IMR-90 (cell line): ENCODE measurements around the gene TIMM17B. TPM values are rescaled to one million over a fixed set of nuclear protein-coding genes. Genes with fewer than 3 reads are reported as not detected.

Source experiments
- ATAC-seq: fragments of 200-7000 bp; cut with Tn5 transposase; 2 replicates; pipeline ENCODE4 v1.9.1; 2020; ENCODE audit warnings: low read depth, mild to moderate bottlenecking, moderate library complexity
- BruUV-seq: library from RNA; stranded (reverse); fragments of 400-500 nt; replicated peaks from 2 replicates; lab custom pipeline; 2021; lab: Mats Ljungman, UMichigan
- CTCF ChIA-PET: fragments of 300-600 bp; formaldehyde crosslinking; extraction: SDS; loops from one replicate; lab custom pipeline; 2021; ENCODE audit warnings: antibody characterized with exemption; lab: Yijun Ruan, JAX
- POLR2A ChIA-PET: fragments of 300-600 bp; sonication (Branson Sonifier 250); formaldehyde crosslinking; loops from one replicate; lab custom pipeline; 2022; ENCODE audit warnings: antibody characterized with exemption; ENCODE audit not compliant: unreplicated experiment; lab: Charles Lee
- DNase-seq: peaks from one replicate; pipeline ENCODE4 v3.0.0; 2013
- H2AFZ ChIP-seq: replicated peaks from 2 replicates; pipeline ENCODE3; 2013; ENCODE audit warnings: low read length, mild to moderate bottlenecking; ENCODE audit not compliant: poor library complexity
- H2AK5ac ChIP-seq: 2 replicates; pipeline ENCODE4 v1.6.1; 2013; ENCODE audit warnings: low read depth, low read length, inconsistent platforms
- H2AK9ac ChIP-seq: replicated peaks from 2 replicates; pipeline ENCODE3; 2013; ENCODE audit warnings: mild to moderate bottlenecking, low read depth, low read length, moderate library complexity; ENCODE audit not compliant: poor library complexity
- H2BK120ac ChIP-seq: 2 replicates; pipeline ENCODE4 v1.6.1; 2013; ENCODE audit warnings: low read depth, low read length, inconsistent platforms
- H2BK15ac ChIP-seq: 3 replicates; pipeline ENCODE4 v1.6.1; 2013; ENCODE audit warnings: low read depth, low read length, inconsistent platforms
- H2BK20ac ChIP-seq: 2 replicates; pipeline ENCODE4 v1.6.1; 2013; ENCODE audit warnings: low read depth, mild to moderate bottlenecking, inconsistent platforms, low read length, moderate library complexity
- H2BK5ac ChIP-seq: 2 replicates; pipeline ENCODE4 v1.6.1; 2013; ENCODE audit warnings: mild to moderate bottlenecking, low read depth, low read length, inconsistent platforms; ENCODE audit not compliant: poor library complexity, severe bottlenecking
- H3K14ac ChIP-seq: replicated peaks from 2 replicates; pipeline ENCODE4 v1.6.1; 2013; ENCODE audit warnings: low read depth, low read length, inconsistent platforms
- H3K18ac ChIP-seq: 2 replicates; pipeline ENCODE4 v1.6.1; 2013; ENCODE audit warnings: low read depth, low read length, control low read depth
- H3K23ac ChIP-seq: 2 replicates; pipeline ENCODE4 v1.6.1; 2013; ENCODE audit warnings: low read depth, low read length, inconsistent platforms
- H3K27ac ChIP-seq: 2 replicates; pipeline ENCODE4 v1.5.1; 2013; ENCODE audit warnings: mild to moderate bottlenecking, control low read depth, low read length; ENCODE audit not compliant: insufficient read depth
- H3K27me3 ChIP-seq: 2 replicates; pipeline ENCODE4 v1.6.1; 2013; ENCODE audit warnings: low read length; ENCODE audit not compliant: control insufficient read depth, insufficient read depth
- H3K36me3 ChIP-seq: 2 replicates; pipeline ENCODE4 v1.6.1; 2013; ENCODE audit warnings: low read length, mixed read lengths; ENCODE audit not compliant: control insufficient read depth, insufficient read depth
- H3K4ac ChIP-seq: 2 replicates; pipeline ENCODE4 v1.6.1; 2013; ENCODE audit warnings: low read depth, low read length, inconsistent platforms
- H3K4me1 ChIP-seq: 2 replicates; pipeline ENCODE4 v1.6.1; 2013; ENCODE audit warnings: low read length, mixed read lengths; ENCODE audit not compliant: control insufficient read depth, insufficient read depth
- H3K4me2 ChIP-seq: 2 replicates; pipeline ENCODE4 v1.6.1; 2013; ENCODE audit warnings: low read depth, mild to moderate bottlenecking, control low read depth, low read length, moderate library complexity
- H3K4me3 ChIP-seq: 2 replicates; pipeline ENCODE4 v1.5.1; 2013; ENCODE audit warnings: low read depth, mild to moderate bottlenecking, control low read depth, low read length, moderate library complexity; ENCODE audit not compliant: insufficient read depth
- H3K56ac ChIP-seq: 2 replicates; pipeline ENCODE4 v1.6.1; 2013; ENCODE audit warnings: low read length, inconsistent platforms; ENCODE audit not compliant: insufficient read depth; ENCODE audit errors: extremely low read depth
- H3K79me1 ChIP-seq, 2 experiments: 2 replicates each; pipeline ENCODE4 v1.6.1; 2013; ENCODE audit warnings: low read length in 2 of 2, inconsistent platforms in 1 of 2, low read depth in 1 of 2
- H3K9ac ChIP-seq: 2 replicates; pipeline ENCODE4 v1.6.1; 2013; ENCODE audit warnings: low read depth, low read length, control low read depth
- H3K9me1 ChIP-seq: 2 replicates; pipeline ENCODE4 v1.6.1; 2013; ENCODE audit warnings: low read length, inconsistent platforms; ENCODE audit not compliant: insufficient read depth
- H3K9me3 ChIP-seq: 2 replicates; pipeline ENCODE4 v1.6.1; 2013; ENCODE audit warnings: low read length; ENCODE audit not compliant: control insufficient read depth, insufficient read depth
- H4K20me1 ChIP-seq: 2 replicates; pipeline ENCODE4 v1.6.1; 2013; ENCODE audit warnings: low read length, inconsistent platforms; ENCODE audit not compliant: insufficient read depth
- H4K5ac ChIP-seq: 2 replicates; pipeline ENCODE4 v1.6.1; 2013; ENCODE audit warnings: mild to moderate bottlenecking, low read depth, low read length, control low read depth
- H4K8ac ChIP-seq, 2 experiments: 2 replicates each; pipeline ENCODE4 v1.6.1; 2013; ENCODE audit warnings: low read depth in 2 of 2, low read length in 2 of 2, control low read depth in 1 of 2, inconsistent platforms in 1 of 2
- H4K91ac ChIP-seq: 2 replicates; pipeline ENCODE4 v1.6.1; 2013; ENCODE audit warnings: low read depth, low read length, inconsistent platforms; ENCODE audit not compliant: insufficient read depth
- CTCF ChIP-seq: conservative IDR thresholded peaks from 2 replicates; pipeline ENCODE4 v1.5.1; 2012; ENCODE audit warnings: mild to moderate bottlenecking, low read depth, low read length, improper control_type of control experiment
- FOS ChIP-seq: fragments of 150-350 bp; IDR thresholded peaks from 2 replicates; pipeline ENCODE4 v1.6.1; 2016; ENCODE audit warnings: low read depth, low read length
- NFE2L2 ChIP-seq: fragments of 150-350 bp; IDR thresholded peaks from 2 replicates; pipeline ENCODE4 v1.6.1; 2016; ENCODE audit warnings: low read depth, mild to moderate bottlenecking, low read length
- RCOR1 ChIP-seq: IDR thresholded peaks from 2 replicates; pipeline ENCODE4 v1.6.1; 2012; ENCODE audit warnings: mild to moderate bottlenecking, low read length, improper control_type of control experiment; ENCODE audit not compliant: insufficient replicate concordance
- SMC3 ChIP-seq: fragments of 150-350 bp; IDR thresholded peaks from 2 replicates; pipeline ENCODE4 v1.6.1; 2016; ENCODE audit warnings: low read depth, mild to moderate bottlenecking, antibody characterized with exemption, low read length, moderate library complexity
- WGBS, 2 experiments: methylation state at CpG; one replicate each; pipeline versions ENCODE4 v1.1.5 to v1.1.7; 2013; ENCODE audit warnings: missing lambda C conversion rate in 2 of 2; ENCODE audit not compliant: insufficient read length in 1 of 2; ENCODE audit errors: extremely low coverage in 2 of 2; 5-methylcytosine and 5-hydroxymethylcytosine counted together
- dilution Hi-C: fragments of 300-500 bp; cut with HindIII; formaldehyde crosslinking; loops from one replicate; pipeline ENCODE4 v1.14.3; 2018; ENCODE audit warnings: low sequenced_read_pairs; ENCODE audit not compliant: unreplicated experiment
- in situ Hi-C: fragments of 300-500 bp; cut with MboI; formaldehyde crosslinking; loops from 3 replicates; pipeline ENCODE4 v1.14.3; 2019; ENCODE audit warnings: low sequenced_read_pairs, inconsistent platforms, mixed read lengths
- intact Hi-C: fragments of 100-400 bp; cut with micrococcal nuclease; formaldehyde crosslinking; loops from 2 replicates; pipeline ENCODE4 v1.10.0; 2022
- polyA plus RNA-seq, 3 experiments: library from polyadenylated mRNA; depleted of rRNA; stranded (reverse); fragments of >200 nt; gene quantifications; 2 replicates each; pipeline ENCODE4 v1.2.3, GENCODE V29; 2012; ENCODE audit warnings: low replicate concordance in 1 of 3
- total RNA-seq: library from RNA; depleted of rRNA; stranded (reverse); fragments of >200 nt; gene quantifications from 2 replicates; pipeline ENCODE4 v1.2.3, GENCODE V29; 2012

The TIMM17B gene
- total and polyA plus RNA-seq, 2 of the 4 experiments (the other 2 are of a cell fraction): 28.7 to 73.6 TPM

- H3K4me2 ChIP-seq: no peak overlapping the region
- no peak overlapping the region; the same call in 1 of the 2 replicates for H3K14ac ChIP-seq
- no peak overlapping the region for H2BK15ac ChIP-seq
- H2AK9ac ChIP-seq: no peak overlapping the region
- peaks cover 0 to 47% of the 10 kb centered on the region in 2 experiments; a peak in 3 of 4 replicates for H3K79me1 ChIP-seq
- H2AFZ ChIP-seq: no peak overlapping the region
- H3K9me3 ChIP-seq: no peaks in the 10 kb centered on the region
- in situ Hi-C loops: no loop called here
- H3K4me3 ChIP-seq: no peak overlapping the region
- dilution Hi-C loops: no loop called here
- no peak overlapping the region for H4K8ac ChIP-seq
- H2BK20ac ChIP-seq: no peak overlapping the region
- peaks cover 25% of the 10 kb centered on the region for H3K36me3 ChIP-seq
- H3K27me3 ChIP-seq: no peaks in the 10 kb centered on the region
- POLR2A ChIA-PET: no interaction called here
- no peak overlapping the region for H3K4ac ChIP-seq
- WGBS, 2 experiments: no CpG with 5 or more reads among the region's 2 CpGs
- no peak overlapping the region for H3K9ac ChIP-seq
- ATAC-seq: no peak
- CTCF ChIA-PET: no interaction called here
- H2BK5ac ChIP-seq: no peak overlapping the region
- H4K91ac ChIP-seq: no peak overlapping the region
- no peak overlapping the region for H3K18ac ChIP-seq
- BruUV-seq: no TSS peak
- H2BK120ac ChIP-seq: no peak overlapping the region
- peaks cover 53% of the 10 kb centered on the region for H4K20me1 ChIP-seq
- no peak overlapping the region for H2AK5ac ChIP-seq
- no peak for TF ChIP-seq CTCF
- TF ChIP-seq FOS: no peak
- TF ChIP-seq SMC3: no peak
- TF ChIP-seq RCOR1: no peak
- TF ChIP-seq NFE2L2: no peak
- no peak overlapping the region for H3K56ac ChIP-seq
- H3K27ac ChIP-seq: no peak overlapping the region
- no peak overlapping the region for H4K5ac ChIP-seq
- no peaks in the 10 kb centered on the region; the same call in 1 of the 2 replicates for H3K4me1 ChIP-seq
- DNase-seq: no peak
- intact Hi-C loops: loop anchor here (10.0 kb wide), 1 partner anchor 296 kb away; no protein-coding TSS in a partner anchor
- no peak overlapping the region for H3K23ac ChIP-seq
- H3K9me1 ChIP-seq: peaks cover 4% of the 10 kb centered on the region; the same call in 1 of the 2 replicates
Measured at GRCh38 chrX:48940404-48940955, 42.9 kb upstream of the TIMM17B start.
